CD4-positive, alpha-beta T cell treated with Interleukin-15 for 1 hour (primary cell): Measurements from ENCODE around the gene TRPM1.

ENCODE experiments used
- DNase-seq: peaks from one replicate; pipeline ENCODE4 v3.0.0-alpha.2; 2020

TRPM1 gene

DNA sequence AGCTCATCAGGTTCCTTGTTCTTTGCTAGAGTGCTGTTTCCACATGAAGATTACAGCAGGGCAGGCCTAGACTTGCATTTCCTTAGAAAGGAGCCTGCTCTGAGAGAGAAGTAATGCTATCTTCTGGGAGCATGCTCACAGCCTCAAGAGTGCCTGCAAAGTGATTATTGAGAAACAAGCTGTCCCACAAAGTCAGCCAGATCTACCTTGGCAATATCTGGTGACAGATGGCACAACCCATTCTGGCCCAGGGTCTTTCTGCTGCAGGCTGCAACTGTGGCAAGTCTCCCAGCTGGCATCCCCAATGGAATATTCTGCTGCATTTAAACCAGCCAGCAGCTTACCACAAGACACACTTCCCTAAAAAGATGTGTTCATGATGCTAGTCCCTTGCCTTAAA lies 139.4 kb downstream of the TRPM1 start:
- DNase-seq, result no peak

- no peak for DNase-seq
These were observed 143.3 kb downstream of the TRPM1 start for GRCh38 chr15:30958219-30958618.

- DNase-seq, result no peak
These were observed 145.1 kb downstream of the TRPM1 start for GRCh38 chr15:30956216-30957124.

DNA sequence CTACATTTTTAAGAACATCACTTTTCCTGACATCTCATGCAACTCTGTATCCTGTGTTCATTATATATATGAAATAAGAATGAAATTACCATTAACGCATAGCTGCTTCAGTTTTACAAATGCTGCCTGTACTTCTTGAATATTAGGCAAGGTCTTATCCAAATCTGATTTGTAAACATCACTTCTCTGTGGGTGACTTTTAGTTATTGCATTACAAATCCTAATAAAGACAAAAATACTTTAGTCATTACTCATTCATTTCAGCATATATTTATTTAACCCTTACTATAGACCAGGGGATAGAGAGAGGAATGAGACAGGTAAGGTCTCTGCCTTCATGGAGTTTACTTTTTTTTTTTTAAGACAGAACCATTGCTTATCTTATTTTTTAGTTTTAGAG lies 146.9 kb downstream of the TRPM1 start:
- no peak for DNase-seq

GRCh38 chr15:30953731-30954378 lies 147.7 kb downstream of the TRPM1 start:
- DNase-seq, result peak; percentile 19

DNA sequence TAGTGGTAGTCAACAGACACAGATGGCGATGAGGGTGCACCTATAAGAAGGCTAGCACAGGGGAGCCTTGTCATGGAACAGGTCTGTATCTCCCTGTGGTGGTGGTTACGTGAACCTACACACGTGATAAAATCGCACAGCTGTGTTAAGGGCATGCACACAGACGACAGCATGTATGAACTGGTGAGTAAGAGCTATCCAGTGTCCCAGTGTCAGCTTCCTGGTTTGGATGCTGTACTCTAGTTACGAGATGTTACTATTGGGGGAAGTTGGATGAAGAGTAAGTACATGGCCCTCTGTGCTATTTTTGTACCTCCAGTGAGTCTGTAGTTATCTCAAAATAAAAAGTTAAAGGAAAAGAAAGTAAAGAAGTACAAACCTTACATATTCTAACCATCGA lies 148.3 kb downstream of the TRPM1 start:
- DNase-seq, result no peak
